Mucosa of rectum (tissue), 2 donors: ENCODE data around the gene ATP13A1.

Source experiments
- H3K27ac ChIP-seq, 2 donors: one replicate each; pipeline ENCODE4 v1.7.0; 2013; ENCODE audit warnings: inconsistent platforms in 2 of 2, low read depth in 2 of 2, low read length in 2 of 2
- H3K27me3 ChIP-seq, 2 donors: one replicate each; pipeline ENCODE4 v1.7.0; 2013; ENCODE audit warnings: low read length in 2 of 2; ENCODE audit not compliant: control insufficient read depth in 2 of 2, insufficient read depth in 2 of 2
- H3K36me3 ChIP-seq, 2 donors: one replicate each; pipeline ENCODE4 v1.7.0; 2013; ENCODE audit warnings: low read length in 2 of 2; ENCODE audit not compliant: control insufficient read depth in 2 of 2, insufficient read depth in 2 of 2
- H3K4me1 ChIP-seq, 2 donors: one replicate each; pipeline ENCODE4 v1.7.0; 2013; ENCODE audit warnings: low read length in 2 of 2, mild to moderate bottlenecking in 1 of 2; ENCODE audit not compliant: control insufficient read depth in 2 of 2, insufficient read depth in 2 of 2
- H3K4me3 ChIP-seq, 2 donors: one replicate each; pipeline ENCODE4 v1.7.0; 2013; ENCODE audit warnings: low read length in 2 of 2
- H3K9ac ChIP-seq, 2 donors: one replicate each; pipeline ENCODE4 v1.7.0; 2013; ENCODE audit warnings: low read length in 2 of 2, low read depth in 1 of 2, mild to moderate bottlenecking in 1 of 2
- H3K9me3 ChIP-seq, 2 donors: one replicate each; pipeline ENCODE4 v1.7.0; 2013; ENCODE audit warnings: low read length in 2 of 2; ENCODE audit not compliant: control insufficient read depth in 2 of 2
- donor health status: healthy.
- donor health status: Normal muscosa, but diverticular disease.

ATP13A1 gene

GRCh38 chr19:19655051-19655594 is 8.4 kb downstream of the ATP13A1 start:
- no peak overlapping the region for H3K4me3 ChIP-seq
- no peaks in the 10 kb centered on the region for H3K4me1 ChIP-seq
- H3K9me3 ChIP-seq: no peaks in the 10 kb centered on the region
- no peak overlapping the region for H3K9ac ChIP-seq
- H3K36me3 ChIP-seq: peaks cover 72 to 88% of the 10 kb centered on the region in 2 donors
- H3K27ac ChIP-seq: no peak overlapping the region
- H3K27me3 ChIP-seq: no peaks in the 10 kb centered on the region

- Histone ChIP-seq H3K4me3 (no peak overlapping the region), H3K36me3 (peaks cover 75 to 83% of the 10 kb centered on the region in 2 donors), H3K4me1 (no peaks in the 10 kb centered on the region), H3K9me3 (no peaks in the 10 kb centered on the region), H3K27ac (no peak overlapping the region), H3K9ac (no peak overlapping the region), H3K27me3 (no peaks in the 10 kb centered on the region)
These were observed 9.0 kb downstream of the ATP13A1 start for GRCh38 chr19:19654441-19654840.

GRCh38 chr19:19653597-19654147 is 9.8 kb downstream of the ATP13A1 start:
- Histone ChIP-seq H3K36me3 (peaks cover 79 to 83% of the 10 kb centered on the region in 2 donors), H3K27me3 (no peaks in the 10 kb centered on the region), H3K27ac (no peak overlapping the region)

GRCh38 chr19:19652482-19653295 is 10.8 kb downstream of the ATP13A1 start:
- Histone ChIP-seq H3K9me3 (no peaks in the 10 kb centered on the region), H3K4me3 (no peak overlapping the region), H3K9ac (no peak overlapping the region), H3K27ac (no peak overlapping the region), H3K27me3 (no peaks in the 10 kb centered on the region), H3K36me3 (peaks cover 74 to 79% of the 10 kb centered on the region in 2 donors), H3K4me1 (no peaks in the 10 kb centered on the region)

More at GRCh38 chr19:19653597-19654147, 9.8 kb downstream of the ATP13A1 start:
- Histone ChIP-seq H3K4me3 (no peak overlapping the region), H3K9me3 (no peaks in the 10 kb centered on the region), H3K9ac (no peak overlapping the region), H3K4me1 (no peaks in the 10 kb centered on the region)

GRCh38 chr19:19651076-19651475 is 12.4 kb downstream of the ATP13A1 start:
- no peak overlapping the region for H3K4me3 ChIP-seq
- H3K9ac ChIP-seq: no peak overlapping the region
- H3K36me3 ChIP-seq: peaks cover 75 to 79% of the 10 kb centered on the region in 2 donors
- H3K9me3 ChIP-seq: no peaks in the 10 kb centered on the region
- H3K27ac ChIP-seq: no peak overlapping the region
- H3K4me1 ChIP-seq: no peaks in the 10 kb centered on the region
- H3K27me3 ChIP-seq: no peaks in the 10 kb centered on the region

GRCh38 chr19:19650331-19650730 is 13.1 kb downstream of the ATP13A1 start:
- H3K9me3 ChIP-seq: no peaks in the 10 kb centered on the region
- peaks cover 76 to 78% of the 10 kb centered on the region in 2 donors for H3K36me3 ChIP-seq
- H3K4me1 ChIP-seq: no peaks in the 10 kb centered on the region
- H3K9ac ChIP-seq: no peak overlapping the region
- H3K27ac ChIP-seq: no peak overlapping the region
- H3K27me3 ChIP-seq: no peaks in the 10 kb centered on the region
- H3K4me3 ChIP-seq: no peak overlapping the region

- no peak overlapping the region for H3K27ac ChIP-seq
- H3K4me3 ChIP-seq: no peak overlapping the region
- H3K27me3 ChIP-seq: no peaks in the 10 kb centered on the region
- peaks cover 68 to 73% of the 10 kb centered on the region in 2 donors for H3K36me3 ChIP-seq
- no peaks in the 10 kb centered on the region for H3K4me1 ChIP-seq
- no peaks in the 10 kb centered on the region for H3K9me3 ChIP-seq
- no peak overlapping the region for H3K9ac ChIP-seq
These were observed 13.9 kb downstream of the ATP13A1 start for GRCh38 chr19:19649580-19649995.

- Histone ChIP-seq H3K4me1 (no peaks in the 10 kb centered on the region), H3K4me3 (no peak overlapping the region), H3K27ac (no peak overlapping the region), H3K9ac (no peak overlapping the region), H3K27me3 (no peaks in the 10 kb centered on the region), H3K36me3 (peaks cover 64 to 69% of the 10 kb centered on the region in 2 donors), H3K9me3 (no peaks in the 10 kb centered on the region)
These were observed 14.3 kb downstream of the ATP13A1 start for GRCh38 chr19:19649155-19649554.

- H3K9me3 ChIP-seq: no peaks in the 10 kb centered on the region
- H3K27ac ChIP-seq: no peak overlapping the region
- H3K36me3 ChIP-seq: peaks cover 49 to 54% of the 10 kb centered on the region in 2 donors
- H3K9ac ChIP-seq: no peak overlapping the region
- peaks cover 0 to 5% of the 10 kb centered on the region in 2 donors for H3K4me1 ChIP-seq
- H3K4me3 ChIP-seq: no peak overlapping the region
- no peaks in the 10 kb centered on the region for H3K27me3 ChIP-seq
These were observed 16.2 kb downstream of the ATP13A1 start for GRCh38 chr19:19647037-19647835.
